Fibroblast of skin of scalp (primary cell): ENCODE data around the gene PRAMEF18.
"Not testable (repeated sequence)": the region's sequence is repeated elsewhere in the genome, so short reads cannot be mapped to it uniquely, and the experiment has no call there.

Experiments
- DNase-seq: peaks from one replicate; pipeline ENCODE4 v3.0.0-alpha.2; 2013

The PRAMEF18 gene

GRCh38 chr1:13201309-13201708 lies 24.6 kb downstream of the PRAMEF18 start, which contains the start of gene PRAMEF13:
Gene PRAMEF13, minus strand, starts transcription at chr1:13201409. Its CDS starts 1,820 bp downstream, at chr1:13199589.
- DNase-seq, result not testable (repeated sequence)
